Sigmoid colon (tissue), 7 donors: ENCODE data around the gene TNFAIP2. TPM values are rescaled to one million over a fixed set of nuclear protein-coding genes. Genes with fewer than 3 reads are reported as not detected.
A peak's percentile ranks its signal among the peaks of the same experiment; 100 is the strongest.

ENCODE experiments used
- DNase-seq: peaks from one replicate; pipeline ENCODE4 v3.0.0-alpha.2; 2019
- H3K27ac ChIP-seq, 4 donors: fragments of 200-600 bp; sonication (generic); one replicate each; pipeline ENCODE4 v1.5.1; 2016 to 2019; ENCODE audit warnings: mild to moderate bottlenecking in 1 of 4
- H3K27me3 ChIP-seq, 3 donors: fragments of 200-600 bp; sonication (generic); one replicate each; pipeline ENCODE4 v1.5.1; 2019; ENCODE audit warnings: mild to moderate bottlenecking in 1 of 3
- H3K36me3 ChIP-seq, 4 donors: fragments of 200-600 bp; sonication (generic); one replicate each; pipeline ENCODE4 v1.5.1; 2016 to 2019
- H3K4me1 ChIP-seq, 4 donors: fragments of 200-600 bp; sonication (generic); one replicate each; pipeline ENCODE4 v1.5.1; 2017 to 2019
- H3K4me3 ChIP-seq, 4 donors: fragments of 200-600 bp; sonication (generic); one replicate each; pipeline ENCODE4 v1.5.1; 2017 to 2019; ENCODE audit warnings: mild to moderate bottlenecking in 2 of 4, moderate library complexity in 1 of 4
- H3K9me3 ChIP-seq, 4 donors: fragments of 200-600 bp in 3 of 4; sonication (generic) in 3 of 4; one replicate each; pipeline versions ENCODE4 v1.5.1 to v1.6.1; 2013 to 2019
- EP300 ChIP-seq, 4 donors: sonication (generic); formaldehyde crosslinking; IDR thresholded peaks; one replicate each; pipeline ENCODE4 v1.6.1; 2017; ENCODE audit warnings: antibody characterized with exemption in 4 of 4
- POLR2A ChIP-seq, 2 donors: fragments of 450-650 bp; IDR thresholded peaks; one replicate each; pipeline ENCODE4 v1.6.1; 2016; ENCODE audit warnings: antibody characterized with exemption in 2 of 2, mild to moderate bottlenecking in 2 of 2, moderate library complexity in 2 of 2
- POLR2AphosphoS5 ChIP-seq, 4 donors: sonication (generic); formaldehyde crosslinking; IDR thresholded peaks; one replicate each; pipeline ENCODE4 v1.6.1; 2017; ENCODE audit warnings: antibody characterized with exemption in 4 of 4
- whole genome bisulfite sequencing, 2 donors: extraction: QIAGEN DNeasy Blood & Tissue Kit; methylation state at CpG; one replicate each; pipeline ENCODE4 v1.1.7; 2013; 5-methylcytosine and 5-hydroxymethylcytosine counted together
- intact Hi-C: fragments of 100-400 bp; cut with DNase I; formaldehyde crosslinking; loops from one replicate; pipeline ENCODE4 v1.15.1; 2023
- polyA plus RNA-seq, 3 donors: library from polyadenylated mRNA; stranded (reverse); fragments of 200-250 nt; gene quantifications; one replicate each; pipeline ENCODE4 v1.2.3, GENCODE V29; 2013
- total RNA-seq, 4 donors: library from RNA; depleted of rRNA; stranded (reverse); fragments of >200 nt; gene quantifications; one replicate each; pipeline ENCODE4 v1.1.0, GENCODE V29; 2016
- TF ChIP-seq, protein P1 (sequence below), 4 experiments: fragments of 450-650 bp in 3 of 4; fragments of 200-600 bp in 1 of 4; IDR thresholded peaks; one replicate each; pipeline ENCODE4 v1.5.1; 2016 to 2019; ENCODE audit warnings: antibody characterized with exemption in 4 of 4, mild to moderate bottlenecking in 3 of 4, moderate library complexity in 2 of 4
- donor health status: healthy with polysubstance abuse.
- donor health status: Bipolar disorder and iron deficiency.
- donor health status: healthy.

Gene TNFAIP2
- total and polyA plus RNA-seq, 7 donors: 11.8 to 68.0 (median 33.5) TPM

- Histone ChIP-seq H3K27me3 (peaks cover 0 to 24% (median 6%) of the 10 kb centered on the region in 3 donors), H3K4me1 (peaks cover 0 to 11% (median 10%) of the 10 kb centered on the region in 4 donors), H3K36me3 (no peaks in the 10 kb centered on the region), H3K9me3 (no peaks in the 10 kb centered on the region), H3K27ac (no peak overlapping the region), H3K4me3 (no peak overlapping the region)
- WGBS, 2 donors: 43 to 73% methylated on average over 12 of the region's 12 CpGs
- TF ChIP-seq POLR2AphosphoS5 (IDR thresholded peaks at IDR 0.05) (no peak), EP300 (IDR thresholded peaks at IDR 0.05) (no peak)
- TF ChIP-seq, protein P1, sequence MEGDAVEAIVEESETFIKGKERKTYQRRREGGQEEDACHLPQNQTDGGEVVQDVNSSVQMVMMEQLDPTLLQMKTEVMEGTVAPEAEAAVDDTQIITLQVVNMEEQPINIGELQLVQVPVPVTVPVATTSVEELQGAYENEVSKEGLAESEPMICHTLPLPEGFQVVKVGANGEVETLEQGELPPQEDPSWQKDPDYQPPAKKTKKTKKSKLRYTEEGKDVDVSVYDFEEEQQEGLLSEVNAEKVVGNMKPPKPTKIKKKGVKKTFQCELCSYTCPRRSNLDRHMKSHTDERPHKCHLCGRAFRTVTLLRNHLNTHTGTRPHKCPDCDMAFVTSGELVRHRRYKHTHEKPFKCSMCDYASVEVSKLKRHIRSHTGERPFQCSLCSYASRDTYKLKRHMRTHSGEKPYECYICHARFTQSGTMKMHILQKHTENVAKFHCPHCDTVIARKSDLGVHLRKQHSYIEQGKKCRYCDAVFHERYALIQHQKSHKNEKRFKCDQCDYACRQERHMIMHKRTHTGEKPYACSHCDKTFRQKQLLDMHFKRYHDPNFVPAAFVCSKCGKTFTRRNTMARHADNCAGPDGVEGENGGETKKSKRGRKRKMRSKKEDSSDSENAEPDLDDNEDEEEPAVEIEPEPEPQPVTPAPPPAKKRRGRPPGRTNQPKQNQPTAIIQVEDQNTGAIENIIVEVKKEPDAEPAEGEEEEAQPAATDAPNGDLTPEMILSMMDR (IDR thresholded peaks at IDR 0.05): no peak
- DNase-seq: no peak
- intact Hi-C loops: no loop called here
Measured at GRCh38 chr14:103090481-103091020, 32.7 kb upstream of the TNFAIP2 start.

- intact Hi-C loops: no loop called here
- TF ChIP-seq POLR2AphosphoS5 (IDR thresholded peaks at IDR 0.05): no peak
- TF ChIP-seq, protein P1 (IDR thresholded peaks at IDR 0.05): peak in 2 of 4 experiments; percentile 33 to 57
- Histone ChIP-seq H3K27me3 (peaks cover 0 to 17% (median 0%) of the 10 kb centered on the region in 3 donors), H3K36me3 (no peaks in the 10 kb centered on the region), H3K4me1 (peaks cover 0 to 11% (median 10%) of the 10 kb centered on the region in 4 donors), H3K27ac (peak overlapping the region; percentile 1 to 41 (median 21)), H3K9me3 (no peaks in the 10 kb centered on the region), H3K4me3 (peak overlapping the region; percentile 22 to 58 (median 50))
- DNase-seq: no peak
- 2 to 5% methylated on average over 69 of the region's 69 CpGs for WGBS, 2 donors
Measured at GRCh38 chr14:103091041-103091882, 32.0 kb upstream of the TNFAIP2 start.

- intact Hi-C loops: no loop called here
- Histone ChIP-seq H3K27ac (peak overlapping the region; percentile 1 to 41 (median 21)), H3K4me3 (peak overlapping the region; percentile 22 to 58 (median 50)), H3K9me3 (no peaks in the 10 kb centered on the region), H3K36me3 (no peaks in the 10 kb centered on the region), H3K4me1 (peaks cover 0 to 11% (median 10%) of the 10 kb centered on the region in 4 donors), H3K27me3 (peaks cover 0 to 11% (median 0%) of the 10 kb centered on the region in 3 donors)
- WGBS, 2 donors: 30 to 46% methylated on average over 9 of the region's 9 CpGs
- TF ChIP-seq EP300 (IDR thresholded peaks at IDR 0.05) (no peak), POLR2AphosphoS5 (IDR thresholded peaks at IDR 0.05) (no peak), POLR2A (IDR thresholded peaks at IDR 0.05) (no peak)
- TF ChIP-seq, protein P1 (IDR thresholded peaks at IDR 0.05): no peak
- DNase-seq: no peak
Measured at GRCh38 chr14:103091883-103092222, 31.4 kb upstream of the TNFAIP2 start.

DNA sequence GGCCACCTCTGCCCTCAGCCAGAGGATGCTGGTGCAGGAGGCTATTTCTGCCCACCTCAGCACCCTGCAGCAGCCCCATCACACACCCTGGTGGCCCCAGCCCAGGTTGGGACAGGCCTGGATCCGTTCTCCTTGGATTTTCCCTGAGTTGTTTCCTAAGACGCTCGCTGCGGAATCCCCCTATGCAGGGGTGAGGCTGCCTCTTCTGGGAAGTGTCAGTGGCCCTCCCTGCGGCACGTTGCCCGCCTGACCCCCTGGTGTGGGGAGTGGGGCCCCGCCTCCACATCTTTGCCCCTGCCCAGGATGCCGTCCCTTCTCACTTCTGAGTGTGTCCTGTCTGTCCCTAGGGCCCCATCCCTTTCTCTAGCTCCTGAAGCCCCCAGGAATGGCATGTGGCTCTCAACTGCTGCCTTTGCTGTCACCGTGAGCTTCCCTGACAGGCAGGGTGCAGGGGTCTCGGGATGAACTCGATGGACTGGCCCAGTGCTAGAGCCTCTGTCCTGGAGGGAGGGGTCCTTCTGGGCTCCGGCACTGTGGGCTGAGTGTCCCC, 29.3 kb upstream of the TNFAIP2 start:
- TF ChIP-seq POLR2A (IDR thresholded peaks at IDR 0.05) (no peak), POLR2AphosphoS5 (IDR thresholded peaks at IDR 0.05) (no peak), EP300 (IDR thresholded peaks at IDR 0.05) (no peak)
- TF ChIP-seq, protein P1 (IDR thresholded peaks at IDR 0.05): no peak
- WGBS, 2 donors: 54 to 71% methylated on average over 13 of the region's 13 CpGs
- DNase-seq: no peak
- peaks cover 0 to 11% (median 10%) of the 10 kb centered on the region in 4 donors for H3K4me1 ChIP-seq
- peaks cover 0 to 6% (median 0%) of the 10 kb centered on the region in 3 donors for H3K27me3 ChIP-seq
- no peaks in the 10 kb centered on the region for H3K9me3 ChIP-seq
- H3K4me3 ChIP-seq: peak overlapping the region in 2 of 4 donors; percentile 5 to 27
- intact Hi-C loops: no loop called here
- H3K36me3 ChIP-seq: no peaks in the 10 kb centered on the region
- peak overlapping the region; percentile 48 to 66 (median 52) for H3K27ac ChIP-seq
